HG02938 (cell line): ENCODE results near the gene SH3BGRL3.

Experiments used
- ATAC-seq: cut with Tn5 transposase; IDR thresholded peaks from one replicate; pipeline ENCODE4 v1.9.1; 2021; ENCODE audit warnings: mild to moderate bottlenecking, moderate library complexity; ENCODE audit not compliant: unreplicated experiment

SH3BGRL3 gene

GRCh38 chr1:26277261-26277661, 2.6 kb upstream of the SH3BGRL3 start:
- no peak for ATAC-seq

GRCh38 chr1:26277719-26278118, 2.2 kb upstream of the SH3BGRL3 start:
- no peak for ATAC-seq

- no peak for ATAC-seq
Measured at GRCh38 chr1:26278303-26278702, 1.6 kb upstream of the SH3BGRL3 start.

GRCh38 chr1:26278724-26279455, 996 bp upstream of the SH3BGRL3 start:
- no peak for ATAC-seq

GRCh38 chr1:26280333-26281042, 602 bp downstream of the SH3BGRL3 start:
- ATAC-seq: no peak

GRCh38 chr1:26281091-26281958, 1.4 kb downstream of the SH3BGRL3 start:
- ATAC-seq: no peak

GRCh38 chr1:26281971-26282370, 2.1 kb downstream of the SH3BGRL3 start:
- ATAC-seq: no peak

GRCh38 chr1:26282401-26282918, 2.6 kb downstream of the SH3BGRL3 start:
- no peak for ATAC-seq

GRCh38 chr1:26283279-26283853, 3.5 kb downstream of the SH3BGRL3 start:
- no peak for ATAC-seq

- no peak for ATAC-seq
Measured at GRCh38 chr1:26283871-26284596, 4.1 kb downstream of the SH3BGRL3 start.

GRCh38 chr1:26284597-26285347, 4.9 kb downstream of the SH3BGRL3 start:
- ATAC-seq: no peak

- ATAC-seq: no peak
Measured at GRCh38 chr1:26285366-26286063, 5.6 kb downstream of the SH3BGRL3 start.

GRCh38 chr1:26286064-26286416, 6.2 kb downstream of the SH3BGRL3 start:
- no peak for ATAC-seq

GRCh38 chr1:26287033-26287711, 7.3 kb downstream of the SH3BGRL3 start:
- ATAC-seq: peak; percentile 38

GRCh38 chr1:26287811-26288210, 7.9 kb downstream of the SH3BGRL3 start:
- ATAC-seq: no peak

GRCh38 chr1:26288311-26288941, 8.5 kb downstream of the SH3BGRL3 start:
- no peak for ATAC-seq

GRCh38 chr1:26289158-26290059, 9.5 kb downstream of the SH3BGRL3 start:
- no peak for ATAC-seq
